Measurements from ENCODE around the gene FCHO1.

GRCh38 chr19:17734146-17734545, 17.1 kb upstream of the FCHO1 start:
- TF ChIP-seq CTCF (IDR thresholded peaks at IDR 0.05) (no peak), POLR2A (IDR thresholded peaks at IDR 0.05) (no peak)

Measured in testis (tissue), 2 donors.